ENCODE data around the gene NTM.

NTM gene

DNA sequence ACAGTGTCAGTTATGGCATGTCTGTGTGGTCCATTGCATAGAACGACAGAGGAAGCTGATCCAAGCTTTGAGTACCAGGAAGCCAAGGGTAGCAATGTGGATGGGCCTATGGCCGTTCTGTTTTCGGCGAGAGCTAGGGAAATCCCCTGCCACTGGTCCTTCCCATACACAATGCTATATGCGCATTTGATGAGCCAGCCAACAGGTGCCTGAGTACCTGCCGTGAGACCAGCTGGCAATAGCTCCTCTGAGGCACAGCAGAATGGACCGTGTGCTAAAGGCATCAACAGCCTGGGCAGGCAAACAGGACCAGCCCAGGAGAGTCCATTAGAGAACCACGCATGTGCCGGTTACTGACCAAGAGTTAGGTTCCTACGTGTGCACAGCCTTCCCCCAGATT, 753.0 kb downstream of the NTM start:
- H3K4me3 ChIP-seq (ENCODE audit: low read length) = no peak overlapping the region
- no peak for DNase-seq (ENCODE audit: low read depth)
- TF ChIP-seq, protein P1, sequence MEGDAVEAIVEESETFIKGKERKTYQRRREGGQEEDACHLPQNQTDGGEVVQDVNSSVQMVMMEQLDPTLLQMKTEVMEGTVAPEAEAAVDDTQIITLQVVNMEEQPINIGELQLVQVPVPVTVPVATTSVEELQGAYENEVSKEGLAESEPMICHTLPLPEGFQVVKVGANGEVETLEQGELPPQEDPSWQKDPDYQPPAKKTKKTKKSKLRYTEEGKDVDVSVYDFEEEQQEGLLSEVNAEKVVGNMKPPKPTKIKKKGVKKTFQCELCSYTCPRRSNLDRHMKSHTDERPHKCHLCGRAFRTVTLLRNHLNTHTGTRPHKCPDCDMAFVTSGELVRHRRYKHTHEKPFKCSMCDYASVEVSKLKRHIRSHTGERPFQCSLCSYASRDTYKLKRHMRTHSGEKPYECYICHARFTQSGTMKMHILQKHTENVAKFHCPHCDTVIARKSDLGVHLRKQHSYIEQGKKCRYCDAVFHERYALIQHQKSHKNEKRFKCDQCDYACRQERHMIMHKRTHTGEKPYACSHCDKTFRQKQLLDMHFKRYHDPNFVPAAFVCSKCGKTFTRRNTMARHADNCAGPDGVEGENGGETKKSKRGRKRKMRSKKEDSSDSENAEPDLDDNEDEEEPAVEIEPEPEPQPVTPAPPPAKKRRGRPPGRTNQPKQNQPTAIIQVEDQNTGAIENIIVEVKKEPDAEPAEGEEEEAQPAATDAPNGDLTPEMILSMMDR (conservative IDR thresholded peaks at IDR 0.05; ENCODE audit: low read length) = no peak

DNA sequence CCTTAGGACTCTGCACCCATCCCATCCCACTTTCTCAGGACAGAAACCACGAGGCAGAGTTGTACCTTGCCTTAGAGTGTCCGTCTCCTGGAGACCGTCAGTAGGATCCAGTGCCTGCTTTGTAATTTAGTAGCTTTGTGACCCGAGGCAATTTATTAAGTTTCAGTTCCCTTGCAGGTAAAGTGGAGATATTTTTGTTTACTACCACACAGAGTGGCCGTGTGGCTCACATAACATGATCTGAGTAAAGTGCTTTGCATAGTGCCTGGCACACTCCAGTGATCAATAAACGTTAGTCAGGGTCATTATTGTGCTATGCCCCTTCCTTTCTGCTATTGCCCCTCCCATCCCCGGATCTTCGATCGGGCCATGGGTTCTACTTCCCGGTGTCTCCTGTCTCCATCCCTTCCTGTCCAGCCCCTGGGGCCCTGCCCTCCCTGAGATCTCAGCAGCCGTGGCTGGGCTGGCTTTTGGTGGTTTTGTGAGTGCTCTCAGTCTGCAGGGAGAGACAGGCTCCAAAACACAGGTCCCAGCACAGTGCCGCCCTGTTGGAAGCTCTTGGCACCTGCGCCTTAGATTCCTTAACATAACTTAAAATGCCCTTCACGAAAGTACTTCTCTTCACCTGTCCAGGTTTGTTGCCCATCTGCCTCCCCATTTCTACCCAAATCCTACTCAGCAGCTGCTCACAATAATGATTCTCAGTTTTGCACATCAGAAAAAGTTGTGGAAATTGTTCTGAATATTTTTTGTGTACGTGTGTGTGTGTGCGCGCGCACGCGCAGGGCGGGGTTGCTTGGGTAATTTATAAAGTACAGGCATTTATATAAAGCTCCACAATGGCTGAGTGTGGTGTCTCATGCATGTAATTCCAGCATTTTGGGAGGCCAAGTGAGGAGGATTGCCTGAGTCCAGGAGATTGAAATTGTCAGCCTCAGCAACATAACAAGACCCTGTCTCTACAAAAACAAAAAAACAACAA, 753.7 kb downstream of the NTM start:
- no peak for DNase-seq (ENCODE audit: low read depth)
- no peak overlapping the region for H3K4me3 ChIP-seq (ENCODE audit: low read length)
- TF ChIP-seq, protein P1 (conservative IDR thresholded peaks at IDR 0.05; ENCODE audit: low read length) = no peak; the same call in 1 of the 2 replicates

DNA sequence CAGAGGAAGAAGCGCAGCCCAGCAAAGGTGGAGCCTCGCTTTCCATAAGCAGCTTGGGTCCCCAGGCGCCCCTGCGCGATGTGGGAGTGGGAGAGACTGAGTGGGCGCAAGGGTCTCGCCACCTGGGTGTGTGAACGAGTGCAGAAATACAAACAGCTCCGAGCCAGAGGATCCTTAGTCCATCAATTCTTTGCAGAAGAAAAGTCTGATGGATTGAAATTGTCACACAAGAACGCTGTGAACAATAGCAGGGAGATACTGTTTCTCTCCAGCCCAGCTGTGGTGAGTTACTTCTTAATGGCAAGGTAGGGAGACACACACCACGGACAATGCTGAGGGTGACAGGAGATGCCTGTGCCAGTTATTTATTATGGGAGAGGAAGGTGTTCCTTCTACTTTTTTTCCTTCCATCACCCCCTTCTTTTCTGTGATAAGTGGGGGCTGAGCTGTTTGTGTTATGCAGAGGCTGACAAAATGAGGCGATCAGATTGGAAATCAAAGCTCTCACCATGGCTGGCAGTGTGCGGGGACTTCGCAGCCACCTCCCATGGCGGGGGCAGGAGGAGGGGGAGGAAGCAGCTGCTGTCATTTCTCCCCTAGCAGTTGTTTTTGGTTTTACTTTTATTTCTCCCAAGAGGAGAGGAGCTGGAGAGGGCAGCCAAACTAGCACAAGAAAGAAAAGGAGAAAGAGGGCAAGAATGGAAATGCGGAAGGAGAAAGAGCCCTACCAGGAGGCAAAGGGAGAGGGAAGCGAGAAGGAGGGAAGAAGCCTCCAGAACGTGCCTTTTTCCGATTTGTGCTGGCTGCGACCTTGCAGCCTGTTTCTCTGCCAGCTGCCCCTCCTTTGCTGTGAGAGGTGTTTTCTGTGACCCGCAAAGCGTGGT, 755.8 kb downstream of the NTM start:
- TF ChIP-seq, protein P1 (conservative IDR thresholded peaks at IDR 0.05; ENCODE audit: low read length) = no peak
- H3K4me3 ChIP-seq (ENCODE audit: low read length) = peak overlapping the region; percentile 61
- peak; percentile 39 for DNase-seq (ENCODE audit: low read depth)

DNA sequence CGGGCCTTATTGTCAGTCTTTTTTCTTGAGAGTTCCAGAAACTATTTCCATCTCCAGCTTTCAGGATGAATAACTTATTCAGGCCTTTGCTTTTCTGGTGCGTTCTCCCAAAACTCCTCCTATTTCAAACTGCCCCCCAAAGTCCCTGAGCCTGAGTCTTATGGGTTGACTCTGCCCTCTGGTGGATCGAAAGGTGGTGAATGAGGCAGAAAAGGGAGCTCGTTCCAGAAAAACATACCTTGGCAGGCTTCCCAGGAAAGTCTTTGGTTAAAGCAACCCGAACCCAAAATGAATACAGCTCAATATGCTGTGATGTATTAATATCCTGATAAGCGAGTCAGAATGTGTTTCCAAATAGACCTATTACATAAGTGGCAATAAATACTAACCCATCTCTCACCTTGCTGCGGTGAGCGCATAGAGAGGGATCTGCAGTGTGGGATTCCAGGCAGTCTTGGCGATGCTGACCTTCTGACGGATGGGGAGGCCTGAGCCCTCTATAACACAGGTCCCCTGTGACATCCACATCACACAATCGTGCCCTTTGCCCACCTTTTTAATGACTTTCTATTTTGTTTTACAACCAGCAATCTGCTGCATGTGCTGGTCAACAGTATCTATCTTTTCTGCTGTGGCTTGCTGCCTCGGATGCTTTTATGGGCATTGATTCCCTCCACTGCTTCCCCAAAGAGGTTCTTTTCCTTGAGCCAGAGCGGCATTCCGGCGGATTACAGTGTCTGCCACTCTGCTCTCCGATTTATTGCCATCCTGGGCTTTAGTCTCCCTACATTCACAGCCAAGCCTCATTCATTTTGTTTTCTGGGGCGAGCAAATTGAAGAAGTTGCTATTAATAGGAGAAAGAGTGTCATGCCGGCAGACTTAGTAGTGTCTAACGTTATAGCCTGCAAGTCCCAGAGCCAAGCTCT, 756.8 kb downstream of the NTM start:
- H3K4me3 ChIP-seq (ENCODE audit: low read length) = peak overlapping the region; percentile 61
- peak; percentile 90 for DNase-seq (ENCODE audit: low read depth)
- TF ChIP-seq, protein P1 (conservative IDR thresholded peaks at IDR 0.05; ENCODE audit: low read length) = peak; percentile 89

DNA sequence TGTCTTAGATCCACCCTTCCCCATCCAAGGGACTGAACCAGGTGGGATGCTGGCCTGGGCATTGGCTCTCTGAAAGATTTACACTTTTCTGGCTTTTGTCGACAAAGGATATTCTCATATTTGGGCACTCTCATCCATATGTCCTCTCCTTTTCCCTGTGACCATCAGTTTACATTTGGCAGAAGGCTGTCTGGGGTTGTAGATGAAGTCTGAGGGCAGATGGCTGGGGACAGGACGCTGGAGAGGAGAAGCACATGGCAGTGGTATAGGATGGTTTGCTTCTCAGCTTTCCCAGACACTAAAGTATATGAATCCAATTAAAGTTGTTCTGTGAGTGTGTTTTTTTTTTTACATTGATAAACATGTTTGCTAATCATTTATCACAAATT, 757.5 kb downstream of the NTM start:
- no peak overlapping the region for H3K4me3 ChIP-seq (ENCODE audit: low read length)
- DNase-seq (ENCODE audit: low read depth) = no peak
- TF ChIP-seq, protein P1 (conservative IDR thresholded peaks at IDR 0.05; ENCODE audit: low read length) = no peak

DNA sequence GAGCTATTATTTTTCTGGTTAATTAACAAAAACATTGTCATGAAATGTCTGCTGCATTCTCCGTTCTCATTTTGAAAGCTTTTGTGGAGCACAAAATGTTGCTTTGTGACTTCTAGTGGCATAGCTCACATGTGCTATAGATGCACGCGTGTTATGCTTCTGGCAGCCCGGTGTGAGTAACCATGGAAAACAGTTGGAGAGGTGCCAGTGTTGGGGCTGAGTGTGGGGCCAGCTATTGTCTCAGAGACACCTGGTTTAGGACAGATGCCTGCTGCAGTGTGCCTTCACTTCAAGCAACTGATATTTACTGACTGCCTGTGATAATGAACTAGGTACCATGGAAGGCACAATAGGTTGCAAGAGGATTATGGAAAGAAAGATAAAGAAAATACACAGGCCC, 760.6 kb downstream of the NTM start:
- no peak overlapping the region for H3K4me3 ChIP-seq (ENCODE audit: low read length)
- no peak for DNase-seq (ENCODE audit: low read depth)
- TF ChIP-seq, protein P1 (conservative IDR thresholded peaks at IDR 0.05; ENCODE audit: low read length) = no peak
